Left ventricle myocardium superior (tissue), 1 donor: ENCODE data around the gene METTL9. TPM values are rescaled to one million over a fixed set of nuclear protein-coding genes. Genes with fewer than 3 reads are reported as not detected.
"Not testable (repeated sequence)": the region's sequence is repeated elsewhere in the genome, so short reads cannot be mapped to it uniquely, and the experiment has no call there.

Experiments used
- ATAC-seq: fragments of 200-7000 bp; cut with Tn5 transposase; one replicate; pipeline ENCODE4 v1.9.1; 2020; ENCODE audit warnings: mild to moderate bottlenecking, moderate library complexity
- DNase-seq: peaks from one replicate; pipeline ENCODE4 v3.0.0-alpha.2; 2020
- intact Hi-C: fragments of 100-400 bp; cut with micrococcal nuclease; formaldehyde crosslinking; loops from one replicate; pipeline ENCODE4 v1.11.0; 2022
- total RNA-seq: library from RNA; stranded (reverse); fragmentation: NEBNext Ultra II Directional; extraction: Animal tissue kit (Norgen Biotek cat#: 25700); gene quantifications from one replicate; pipeline ENCODE4 v1.2.1, GENCODE V29; 2021
- donor health status: DM: no; HTN: yes; CAD: no; lungs with severe emphysema.

Gene METTL9
- total RNA-seq, 1 donor from 2014 or later, result 53.4 TPM

- intact Hi-C loops, ATAC-seq, DNase-seq: not testable (repeated sequence)
Measured at GRCh38 chr16:21649826-21650406, 50.5 kb downstream of the METTL9 start.

- no peak for DNase-seq
- peak; percentile 54 for ATAC-seq
- intact Hi-C loops, result no loop called here
Measured at GRCh38 chr16:21650521-21650920, 51.1 kb downstream of the METTL9 start.

- intact Hi-C loops, result no loop called here
- ATAC-seq (no peak), DNase-seq (no peak)
Measured at GRCh38 chr16:21651515-21651914, 52.1 kb downstream of the METTL9 start.

GRCh38 chr16:21652453-21652852 is 53.1 kb downstream of the METTL9 start, which contains the start of gene IGSF6:
IGSF6 (minus strand) TSS chr16:21652608; CDS start chr16:21652598, 10 bp downstream.
- peak; percentile 30 for ATAC-seq

GRCh38 chr16:21653571-21653970 is 54.2 kb downstream of the METTL9 start:
- DNase-seq (peak; percentile 36), ATAC-seq (peak; percentile 59)
- intact Hi-C loops, result no loop called here

More at GRCh38 chr16:21652453-21652852, 53.1 kb downstream of the METTL9 start, which contains the start of gene IGSF6:
- intact Hi-C loops, result no loop called here
- DNase-seq, result no peak

- intact Hi-C loops, result no loop called here
Measured at GRCh38 chr16:21654466-21654865, 55.1 kb downstream of the METTL9 start.

GRCh38 chr16:21654881-21655280 is 55.5 kb downstream of the METTL9 start:
- intact Hi-C loops, result no loop called here
- ATAC-seq (no peak), DNase-seq (no peak)

More at GRCh38 chr16:21654466-21654865, 55.1 kb downstream of the METTL9 start:
- ATAC-seq (no peak), DNase-seq (no peak)

GRCh38 chr16:21656795-21657768 is 57.7 kb downstream of the METTL9 start:
- intact Hi-C loops, result no loop called here
- ATAC-seq, result peak; percentile 26

GRCh38 chr16:21659124-21659523 is 59.7 kb downstream of the METTL9 start:
- ATAC-seq (no peak), DNase-seq (no peak)
- intact Hi-C loops, result no loop called here

More at GRCh38 chr16:21656795-21657768, 57.7 kb downstream of the METTL9 start:
- DNase-seq, result no peak

- DNase-seq, result peak; percentile 46
- intact Hi-C loops, result no loop called here
- peak; percentile 55 for ATAC-seq
Measured at GRCh38 chr16:21663889-21664647, 64.7 kb downstream of the METTL9 start, which contains the start of gene OTOA. OTOA (plus strand) TSS chr16:21663968; CDS start chr16:21678515, 14,547 bp downstream.

GRCh38 chr16:21664801-21665492 is 65.6 kb downstream of the METTL9 start:
- ATAC-seq (no peak), DNase-seq (no peak)
- intact Hi-C loops, result no loop called here

- intact Hi-C loops, result no loop called here
- DNase-seq (no peak), ATAC-seq (no peak)
Measured at GRCh38 chr16:21666772-21667171, 67.4 kb downstream of the METTL9 start.

GRCh38 chr16:21667575-21667974 is 68.2 kb downstream of the METTL9 start:
- DNase-seq (no peak), ATAC-seq (no peak)
- intact Hi-C loops, result no loop called here

GRCh38 chr16:21673469-21673868 is 74.1 kb downstream of the METTL9 start:
- ATAC-seq, result no peak
- intact Hi-C loops, result no loop called here
- DNase-seq, result no peak

- DNase-seq, ATAC-seq, intact Hi-C loops: not testable (repeated sequence)
Measured at GRCh38 chr16:21674456-21674855, 75.1 kb downstream of the METTL9 start.

GRCh38 chr16:21680714-21681113 is 81.3 kb downstream of the METTL9 start:
- intact Hi-C loops, DNase-seq, ATAC-seq: not testable (repeated sequence)

GRCh38 chr16:21683184-21683583 is 83.8 kb downstream of the METTL9 start:
- ATAC-seq, result no peak
- intact Hi-C loops, result no loop called here
- DNase-seq, result no peak

GRCh38 chr16:21684199-21684598 is 84.8 kb downstream of the METTL9 start:
- no peak for DNase-seq
- intact Hi-C loops, result no loop called here
- ATAC-seq, result no peak

- no peak for ATAC-seq
- DNase-seq, result no peak
- intact Hi-C loops, result no loop called here
Measured at GRCh38 chr16:21685034-21685455, 85.7 kb downstream of the METTL9 start.
